HepG2 (cell line): ENCODE data around the gene DNPEP. TPM values are rescaled to one million over a fixed set of nuclear protein-coding genes. Genes with fewer than 3 reads are reported as not detected.
A peak's percentile ranks its signal among the peaks of the same experiment; 100 is the strongest.

Experiments used
- AGO1 ChIP-seq: fragments of 200-400 bp; formaldehyde crosslinking; IDR thresholded peaks from 2 replicates; pipeline ENCODE4 v1.6.1; 2017; ENCODE audit warnings: mild to moderate bottlenecking, low read depth, low read length, moderate library complexity; ENCODE audit not compliant: poor library complexity, severe bottlenecking
- ETS1 ChIP-seq: sonication (generic); formaldehyde crosslinking; IDR thresholded peaks from 2 replicates; pipeline ENCODE4 v1.4.0; 2020; ENCODE audit warnings: missing genetic modification reagents
- KLF13 ChIP-seq: sonication (generic); formaldehyde crosslinking; IDR thresholded peaks from 2 replicates; pipeline ENCODE4 v1.4.0; 2020; ENCODE audit warnings: mild to moderate bottlenecking, missing genetic modification reagents
- MEIS1 ChIP-seq: sonication (generic); formaldehyde crosslinking; IDR thresholded peaks from 2 replicates; pipeline ENCODE4 v1.9.0; 2021; ENCODE audit warnings: mild to moderate bottlenecking, missing genetic modification reagents, moderate library complexity, borderline replicate concordance
- MXD4 ChIP-seq: IDR thresholded peaks from 2 replicates; pipeline ENCODE4 v1.6.1; 2016; ENCODE audit warnings: mild to moderate bottlenecking, missing biosample characterization, missing genetic modification reagents
- NR3C1 ChIP-seq: sonication (generic); formaldehyde crosslinking; IDR thresholded peaks from 2 replicates; pipeline ENCODE4 v1.4.0; 2020; ENCODE audit warnings: missing genetic modification reagents
- RXRB ChIP-seq: IDR thresholded peaks from 2 replicates; pipeline ENCODE4 v1.6.1; 2016; ENCODE audit warnings: borderline replicate concordance, missing genetic modification reagents, missing compliant biosample characterization
- SP1 ChIP-seq, 2 experiments: fragments of 450-650 bp in 1 of 2; sonication (generic) in 1 of 2; formaldehyde crosslinking in 1 of 2; IDR thresholded peaks; 2 replicates each; pipeline versions ENCODE4 v1.4.0 to v1.6.1; 2016 to 2020; ENCODE audit warnings: missing genetic modification reagents in 1 of 2
- STAT5B ChIP-seq: sonication (generic); formaldehyde crosslinking; IDR thresholded peaks from 2 replicates; pipeline ENCODE4 v1.4.0; 2020; ENCODE audit warnings: missing genetic modification reagents
- STAT6 ChIP-seq: sonication (generic); formaldehyde crosslinking; IDR thresholded peaks from 2 replicates; pipeline ENCODE4 v1.4.0; 2020; ENCODE audit warnings: missing genetic modification reagents, mild to moderate bottlenecking, borderline replicate concordance
- ZBTB21 ChIP-seq: sonication (generic); formaldehyde crosslinking; IDR thresholded peaks from 2 replicates; pipeline ENCODE4 v1.4.0; 2020; ENCODE audit warnings: missing genetic modification reagents
- ZFP1 ChIP-seq: IDR thresholded peaks from 2 replicates; pipeline ENCODE4 v1.6.1; 2016
- ZNF180 ChIP-seq: sonication (generic); formaldehyde crosslinking; IDR thresholded peaks from 2 replicates; pipeline ENCODE4 v1.4.0; 2020; ENCODE audit warnings: low read depth, missing genetic modification reagents, borderline replicate concordance
- ZNF280D ChIP-seq: sonication (generic); formaldehyde crosslinking; IDR thresholded peaks from 2 replicates; pipeline ENCODE4 v1.5.1; 2020; ENCODE audit warnings: mild to moderate bottlenecking, missing genetic modification reagents
- ZNF451 ChIP-seq: sonication (generic); formaldehyde crosslinking; IDR thresholded peaks from 2 replicates; pipeline ENCODE4 v1.5.0; 2020; ENCODE audit warnings: mild to moderate bottlenecking, missing genetic modification reagents
- ZNF501 ChIP-seq: sonication (generic); formaldehyde crosslinking; IDR thresholded peaks from 2 replicates; pipeline ENCODE4 v1.5.1; 2020; ENCODE audit warnings: mild to moderate bottlenecking, moderate library complexity, missing genetic modification reagents
- ZNF556 ChIP-seq: sonication (generic); formaldehyde crosslinking; IDR thresholded peaks from 2 replicates; pipeline ENCODE4 v1.4.0; 2020; ENCODE audit warnings: mild to moderate bottlenecking, missing genetic modification reagents, borderline replicate concordance
- ZNF652 ChIP-seq: IDR thresholded peaks from 2 replicates; pipeline ENCODE4 v1.6.1; 2016; ENCODE audit warnings: low read depth, borderline replicate concordance
- ZNF660 ChIP-seq: sonication (generic); formaldehyde crosslinking; IDR thresholded peaks from 2 replicates; pipeline ENCODE4 v1.5.1; 2020; ENCODE audit warnings: mild to moderate bottlenecking, low read depth, missing genetic modification reagents, borderline replicate concordance
- polyA plus RNA-seq, 8 experiments: library from polyadenylated mRNA; depleted of rRNA in 3 of 8; stranded (reverse) in 7 of 8; unstranded in 1 of 8; fragments of >200 nt; fragmentation: Illumina TruSeq in 4 of 8; extraction: Trizol in 4 of 8; gene quantifications; 2 replicates each; pipeline versions ENCODE4 v1.2.1 to v1.2.3, GENCODE V29; 2011 to 2016; ENCODE audit warnings: low read depth in 4 of 8, missing spikeins in 1 of 8, mixed read lengths in 1 of 8; ENCODE audit not compliant: insufficient read depth in 1 of 8
- total RNA-seq, 5 experiments: library from RNA; depleted of rRNA; stranded (reverse); fragments of >200 nt; fragmentation: Illumina TruSeq; extraction: Trizol; gene quantifications; 2 replicates each; pipeline ENCODE4 v1.2.3, GENCODE V29; 2016; ENCODE audit warnings: low read depth in 1 of 5
- TF ChIP-seq, protein P1 (sequence below): sonication (generic); formaldehyde crosslinking; IDR thresholded peaks from 2 replicates; pipeline ENCODE4 v1.8.0; 2022; ENCODE audit warnings: mild to moderate bottlenecking, missing genetic modification reagents; ENCODE audit not compliant: insufficient replicate concordance

DNPEP gene
- total and polyA plus RNA-seq, 2 of the 13 experiments (the other 11 are each of a cell fraction or from before 2014, with no cell fraction given) = 104 to 109 TPM

DNA sequence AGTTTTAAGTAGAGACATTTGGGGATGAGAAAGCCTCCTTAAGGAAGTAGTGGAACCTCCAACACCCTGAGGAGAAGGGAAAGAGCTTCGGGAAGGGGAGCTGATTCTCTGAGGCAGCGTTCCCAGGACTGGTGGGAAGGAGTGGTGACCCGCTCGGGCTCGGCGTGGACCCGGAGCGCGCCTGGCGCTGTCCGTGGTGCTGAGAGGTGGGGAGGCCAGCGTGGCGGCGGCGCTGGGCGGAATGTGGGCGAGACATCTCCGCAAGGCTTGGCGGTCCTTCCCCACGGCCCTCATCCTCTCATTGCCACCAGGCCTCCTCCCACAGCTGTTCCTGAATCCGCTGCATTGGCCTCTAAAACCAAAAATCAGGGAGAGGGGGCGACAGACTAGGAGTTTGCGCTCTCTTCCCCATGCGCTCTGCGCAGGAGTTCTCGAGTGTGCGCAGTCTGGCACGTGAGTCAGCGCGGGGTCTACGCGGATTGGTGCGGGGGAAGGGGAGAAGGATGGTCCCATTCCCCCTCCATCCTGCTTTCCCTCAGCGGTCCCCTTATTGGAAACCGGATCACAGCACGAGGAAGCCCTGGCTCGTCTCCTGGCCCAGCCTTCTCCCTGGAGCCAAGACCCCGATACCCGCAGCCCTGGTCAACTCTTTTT lies 56.0 kb downstream of the DNPEP start (continued):
- no peak for TF ChIP-seq STAT6 (CRISPR knock-in tag)
- peak; percentile 85 for TF ChIP-seq KLF13 (CRISPR knock-in tag)
- peak; percentile 69 for TF ChIP-seq RXRB (CRISPR knock-in tag)
- no peak for TF ChIP-seq ZFP1
- TF ChIP-seq, protein P1, sequence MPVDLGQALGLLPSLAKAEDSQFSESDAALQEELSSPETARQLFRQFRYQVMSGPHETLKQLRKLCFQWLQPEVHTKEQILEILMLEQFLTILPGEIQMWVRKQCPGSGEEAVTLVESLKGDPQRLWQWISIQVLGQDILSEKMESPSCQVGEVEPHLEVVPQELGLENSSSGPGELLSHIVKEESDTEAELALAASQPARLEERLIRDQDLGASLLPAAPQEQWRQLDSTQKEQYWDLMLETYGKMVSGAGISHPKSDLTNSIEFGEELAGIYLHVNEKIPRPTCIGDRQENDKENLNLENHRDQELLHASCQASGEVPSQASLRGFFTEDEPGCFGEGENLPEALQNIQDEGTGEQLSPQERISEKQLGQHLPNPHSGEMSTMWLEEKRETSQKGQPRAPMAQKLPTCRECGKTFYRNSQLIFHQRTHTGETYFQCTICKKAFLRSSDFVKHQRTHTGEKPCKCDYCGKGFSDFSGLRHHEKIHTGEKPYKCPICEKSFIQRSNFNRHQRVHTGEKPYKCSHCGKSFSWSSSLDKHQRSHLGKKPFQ (CRISPR knock-in tag) = peak; percentile 59
- no peak for TF ChIP-seq MEIS1
- no peak for TF ChIP-seq SP1 (IDR thresholded peaks at IDR 0.05)
- TF ChIP-seq SP1 (CRISPR knock-in tag; IDR thresholded peaks at IDR 0.05) = 0 out of 2 replicates have a peak, but pooled peaks have one; percentile 28
- peak; percentile 48; the same call in 1 of the 2 replicates for TF ChIP-seq ZNF280D (CRISPR knock-in tag)
- peak; percentile 57; the same call in 1 of the 2 replicates for TF ChIP-seq ZNF660 (CRISPR knock-in tag)
- TF ChIP-seq STAT5B = peak; percentile 97
- peak; percentile 90 for TF ChIP-seq ZNF451
- TF ChIP-seq MXD4 (CRISPR knock-in tag) = peak; percentile 84; the same call in 1 of the 2 replicates
- peak; percentile 90 for TF ChIP-seq ETS1 (CRISPR knock-in tag)
- TF ChIP-seq ZNF501 (CRISPR knock-in tag) = no peak
- no peak for TF ChIP-seq NR3C1 (CRISPR knock-in tag)
- TF ChIP-seq ZNF180 (CRISPR knock-in tag) = no peak
- TF ChIP-seq AGO1 = no peak
- TF ChIP-seq ZBTB21 (CRISPR knock-in tag) = peak; percentile 69; the same call in 1 of the 2 replicates
- no peak for TF ChIP-seq ZNF652 (CRISPR knock-in tag)
- TF ChIP-seq ZNF556 (CRISPR knock-in tag) = 0 out of 2 replicates have a peak, but pooled peaks have one; percentile 50
